NCI-H1694 treated with DMSO at 0.1 percent for 48 hours (cell line): ENCODE measurements around the gene GARIN1A.
"Not testable (repeated sequence)": the region's sequence is repeated elsewhere in the genome, so short reads cannot be mapped to it uniquely, and the experiment has no call there.

Experiments
- DNase-seq: peaks from one replicate; lab custom pipeline; 2025; lab: John Stamatoyannopoulos, UW

The GARIN1A gene

DNA sequence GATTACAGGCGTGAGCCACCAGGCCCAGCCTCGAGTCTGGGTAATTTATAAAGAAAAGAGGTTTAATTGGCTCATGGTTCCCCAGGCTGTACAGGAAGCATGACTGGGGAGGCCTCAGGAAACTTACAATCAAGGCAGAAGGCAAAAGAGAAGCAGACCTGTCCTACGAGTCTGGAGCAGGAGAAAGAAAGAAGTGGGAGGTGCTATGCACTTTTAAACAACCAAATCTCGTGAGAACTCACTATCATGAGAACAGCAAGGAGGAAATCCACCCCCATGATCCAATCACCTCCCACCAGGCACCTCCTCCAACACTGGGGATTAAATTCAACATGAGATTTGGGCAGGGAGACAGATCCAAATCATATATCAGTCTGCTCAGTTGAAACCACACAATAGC, 11.6 kb downstream of the GARIN1A start:
- not testable (repeated sequence) for DNase-seq

DNA sequence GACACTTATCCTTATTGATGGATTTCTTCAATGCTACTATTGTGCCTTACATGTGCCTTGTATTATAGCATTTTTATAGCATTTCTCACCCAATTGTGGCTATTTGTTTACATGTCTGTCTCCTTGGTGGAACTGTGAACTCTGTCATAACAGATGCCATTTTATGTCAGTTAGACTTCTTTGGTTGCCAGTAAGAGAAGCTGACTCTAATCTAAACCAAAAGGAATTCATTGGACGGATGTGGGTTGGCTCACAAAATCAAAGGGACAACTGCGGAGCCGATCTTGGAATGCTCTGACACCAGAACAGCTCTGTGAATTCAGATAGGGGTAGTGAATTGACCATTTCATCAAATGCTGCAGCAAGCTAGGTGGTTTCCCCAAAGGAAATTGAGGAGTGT, 15.0 kb downstream of the GARIN1A start:
- DNase-seq, result no peak

DNA sequence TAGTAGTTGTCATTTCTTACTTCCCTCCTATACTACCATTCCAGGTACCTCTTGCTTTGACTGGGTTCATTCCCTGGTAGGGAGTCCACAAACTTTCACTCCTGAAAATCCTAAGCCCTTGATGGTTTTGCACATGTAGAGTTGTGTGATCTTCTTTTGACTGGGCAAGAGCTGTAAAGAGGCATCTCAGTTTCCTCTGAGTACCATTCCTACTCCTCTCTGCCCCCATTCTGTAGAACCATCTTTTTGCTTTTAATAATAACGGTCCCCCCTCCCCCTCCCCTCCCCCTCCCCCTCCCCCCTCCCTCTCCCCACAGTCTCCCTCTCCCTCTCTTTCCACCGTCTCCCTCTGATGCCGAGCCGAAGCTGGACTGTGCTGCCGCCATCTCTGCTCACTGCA, 16.4 kb downstream of the GARIN1A start:
- DNase-seq, result no peak

DNA sequence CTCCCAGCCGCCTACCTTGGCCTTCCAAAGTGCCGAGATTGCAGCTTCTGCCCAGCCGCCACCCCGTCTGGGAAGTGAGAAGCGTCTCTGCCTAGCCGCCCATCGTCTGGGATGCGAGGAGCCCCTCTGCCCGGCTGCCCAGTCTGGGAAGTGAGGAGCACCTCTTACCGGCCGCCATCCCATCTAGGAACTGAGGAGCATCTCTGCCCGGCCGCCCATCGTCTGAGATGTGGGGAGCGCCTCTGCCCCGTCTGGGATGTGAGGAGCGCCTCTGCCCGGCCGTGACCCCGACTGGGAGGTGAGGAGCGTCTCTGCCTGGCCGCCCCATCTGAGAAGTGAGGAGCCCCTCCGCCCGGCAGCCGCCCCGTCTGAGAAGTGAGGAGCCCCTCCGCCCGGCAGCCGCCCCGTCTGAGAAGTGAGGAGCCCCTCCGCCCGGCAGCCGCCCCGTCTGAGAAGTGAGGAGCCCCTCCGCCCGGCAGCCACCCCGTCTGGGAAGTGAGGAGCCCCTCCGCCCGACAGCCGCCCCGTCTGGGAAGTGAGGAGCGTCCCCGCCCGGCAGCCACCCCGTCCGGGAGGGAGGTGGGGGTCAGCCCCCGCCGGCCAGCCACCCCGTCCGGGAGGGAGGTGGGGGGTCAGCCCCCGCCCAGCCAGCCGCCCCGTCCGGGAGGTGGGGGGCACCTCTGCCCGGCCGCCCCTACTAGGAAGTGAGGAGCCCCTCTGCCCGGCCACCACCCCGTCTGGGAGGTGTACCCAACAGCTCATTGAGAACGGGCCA, 17.3 kb downstream of the GARIN1A start:
- DNase-seq, result not testable (repeated sequence)

DNA sequence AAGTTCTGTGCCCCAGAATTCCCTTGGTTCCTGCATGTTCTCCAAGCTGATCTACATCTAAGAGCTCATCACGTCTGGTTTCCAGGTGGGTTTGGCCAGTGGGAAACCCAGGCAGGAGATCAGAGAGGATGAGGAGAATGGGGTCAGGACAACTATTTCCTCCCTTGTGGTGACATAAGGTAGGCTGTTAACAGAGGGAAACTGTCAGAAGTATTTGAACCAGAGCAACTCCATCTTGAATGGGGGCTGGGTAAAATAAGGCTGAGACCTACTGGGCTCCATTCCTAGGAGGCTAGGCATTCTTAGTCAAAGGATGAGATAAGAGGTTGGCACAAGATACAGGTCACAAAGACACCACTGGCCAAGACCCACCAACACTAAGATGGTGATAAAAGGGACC, 19.1 kb downstream of the GARIN1A start:
- DNase-seq, result no peak

DNA sequence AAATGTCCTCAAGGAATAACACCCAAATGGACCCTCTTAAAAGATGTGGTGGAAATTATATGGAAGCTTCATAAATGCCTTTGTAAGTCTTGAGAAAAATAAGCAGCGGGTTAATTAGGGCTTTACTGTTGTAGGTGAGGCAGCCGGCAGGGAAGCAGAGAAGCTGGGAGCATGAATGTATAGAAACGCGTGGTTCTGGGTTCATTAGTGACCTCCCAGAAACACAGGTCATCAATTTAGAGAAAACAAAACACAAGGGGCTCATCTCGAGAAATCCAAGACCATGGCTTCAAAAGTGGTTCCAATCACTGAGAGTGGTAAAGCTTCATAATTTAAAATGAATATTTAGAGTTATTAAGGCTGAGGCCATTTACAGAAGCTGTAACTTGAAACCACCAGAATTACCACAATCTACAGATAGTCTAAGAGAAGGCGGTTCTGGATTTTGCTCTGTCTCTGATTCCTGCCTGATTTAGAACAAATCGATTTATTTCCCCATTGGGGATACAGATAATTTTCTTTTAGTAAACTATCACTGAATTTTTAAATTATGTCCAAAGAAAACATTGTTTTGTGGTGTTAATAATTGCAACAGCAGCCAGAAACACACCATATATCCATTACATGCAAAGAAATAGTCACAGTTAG, 20.7 kb downstream of the GARIN1A start:
- no peak for DNase-seq

DNA sequence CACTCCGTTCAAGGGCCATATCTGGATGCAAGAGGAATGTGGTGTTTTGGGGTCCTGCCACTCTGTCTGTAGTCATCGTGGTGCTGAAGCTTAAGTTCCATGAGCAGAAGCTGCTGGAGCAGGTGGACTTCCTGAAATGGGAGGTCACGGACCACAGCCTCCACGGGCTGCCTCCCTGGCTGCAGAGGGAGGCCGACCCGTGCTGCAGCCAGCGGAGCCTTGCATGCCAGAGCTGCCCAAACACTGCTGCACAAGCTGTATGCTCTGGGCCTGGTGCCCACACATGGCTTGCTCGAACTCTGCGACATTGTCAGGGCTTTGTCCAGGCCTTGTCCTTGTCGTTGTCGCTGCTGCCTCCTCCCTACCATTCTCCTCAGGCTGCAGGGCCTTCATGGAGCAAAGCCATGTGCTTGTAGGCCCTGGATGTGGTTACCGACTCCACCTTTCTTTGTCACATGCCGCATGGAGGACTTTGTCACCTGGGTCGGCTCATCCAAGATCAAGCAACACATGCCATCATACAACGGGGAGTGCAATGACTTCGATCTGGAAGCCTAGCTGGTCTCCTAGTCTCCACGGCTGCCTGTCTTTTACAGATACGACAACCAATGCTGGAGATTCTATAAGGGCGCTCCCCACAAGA, 21.4 kb downstream of the GARIN1A start:
- no peak for DNase-seq

DNA sequence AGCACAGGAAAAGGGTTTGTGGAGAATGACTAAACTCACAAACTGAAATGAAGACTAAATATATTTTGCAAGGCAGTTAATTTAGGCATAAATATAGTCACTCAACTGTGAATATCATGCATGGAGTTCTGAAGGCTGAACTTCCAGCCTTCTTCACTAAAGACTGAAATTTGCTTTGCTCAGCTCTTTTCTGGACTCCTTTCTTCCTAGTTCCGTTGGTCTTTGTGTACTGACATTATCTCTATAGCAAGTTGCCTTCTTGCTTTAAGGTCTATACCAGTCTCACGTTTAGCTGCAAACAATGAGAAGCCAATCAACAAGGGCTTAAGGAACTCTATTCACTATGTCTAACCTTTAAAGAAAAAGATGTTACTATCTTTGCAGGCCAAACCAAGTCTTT, 22.6 kb downstream of the GARIN1A start:
- no peak for DNase-seq

DNA sequence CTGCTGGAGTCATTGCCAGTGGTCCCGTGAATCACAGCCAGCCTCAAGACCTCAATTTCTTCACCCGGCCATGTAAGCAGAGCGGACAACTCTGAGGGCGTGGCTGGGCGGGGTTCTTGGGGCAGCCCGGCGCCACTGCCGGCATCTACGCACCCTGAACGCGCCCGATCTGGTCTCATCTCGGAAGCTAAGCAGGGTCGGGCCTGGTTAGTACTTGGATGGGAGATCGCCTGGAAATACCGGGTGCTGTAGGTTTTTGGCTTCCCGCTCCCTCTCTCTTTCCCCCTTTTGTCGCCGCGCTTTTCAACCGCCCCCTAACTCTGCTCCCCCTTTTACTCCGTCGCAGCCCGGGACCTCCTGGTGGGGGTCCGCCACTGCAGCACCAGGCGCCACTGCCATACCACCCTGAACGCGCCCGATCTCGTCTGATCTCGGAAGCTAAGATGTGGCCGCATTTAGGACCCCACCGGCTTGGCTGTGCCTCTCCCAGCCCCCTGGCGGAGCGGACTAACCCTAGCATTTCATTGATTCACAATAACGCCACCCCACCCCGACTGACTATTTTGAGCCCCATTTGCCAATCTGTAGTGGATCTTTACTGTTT, 25.3 kb downstream of the GARIN1A start:
- no peak for DNase-seq

DNA sequence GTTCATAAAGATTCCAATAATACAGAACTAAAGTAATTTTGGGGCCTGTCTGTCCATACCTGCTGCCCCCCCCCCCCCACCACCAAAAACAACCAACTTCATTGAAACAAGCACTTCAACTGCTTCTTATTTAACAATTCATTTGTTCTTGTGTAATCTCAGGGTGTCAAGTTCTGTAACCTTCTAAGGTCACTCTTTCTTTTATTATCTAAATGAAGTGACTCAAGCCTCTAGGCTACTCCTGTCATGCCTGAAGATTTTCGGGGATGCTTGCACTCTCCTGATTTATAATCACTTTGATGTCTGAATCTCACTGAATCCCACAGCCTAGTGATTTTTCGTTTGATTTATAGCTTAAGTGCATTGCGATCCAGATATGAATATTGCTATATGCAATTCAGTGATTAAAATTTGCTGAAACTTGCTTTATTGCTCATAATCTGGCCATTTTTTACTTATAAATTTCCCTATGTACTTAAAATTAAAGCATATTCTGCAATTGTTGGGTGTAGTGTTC, 27.2 kb downstream of the GARIN1A start:
- no peak for DNase-seq

DNA sequence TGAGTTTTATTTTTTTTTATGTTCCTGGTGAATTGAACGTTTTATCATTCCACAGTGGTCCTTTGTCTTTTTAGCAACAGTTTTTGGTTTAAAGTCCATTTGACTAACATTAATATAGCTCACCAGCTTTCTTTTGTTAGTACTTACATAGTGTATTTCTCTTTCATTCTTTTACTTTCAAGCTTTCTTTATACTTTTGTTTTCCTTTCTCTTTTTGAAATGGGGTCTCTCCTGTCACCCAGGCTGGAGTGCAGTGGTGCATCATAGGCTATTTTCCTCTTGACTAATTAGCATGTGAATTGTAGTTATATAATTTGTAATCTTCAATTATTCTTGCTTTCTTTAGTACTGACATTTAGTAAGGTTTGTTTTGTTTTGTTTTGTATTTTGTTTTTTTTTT, 27.8 kb downstream of the GARIN1A start:
- no peak for DNase-seq

DNA sequence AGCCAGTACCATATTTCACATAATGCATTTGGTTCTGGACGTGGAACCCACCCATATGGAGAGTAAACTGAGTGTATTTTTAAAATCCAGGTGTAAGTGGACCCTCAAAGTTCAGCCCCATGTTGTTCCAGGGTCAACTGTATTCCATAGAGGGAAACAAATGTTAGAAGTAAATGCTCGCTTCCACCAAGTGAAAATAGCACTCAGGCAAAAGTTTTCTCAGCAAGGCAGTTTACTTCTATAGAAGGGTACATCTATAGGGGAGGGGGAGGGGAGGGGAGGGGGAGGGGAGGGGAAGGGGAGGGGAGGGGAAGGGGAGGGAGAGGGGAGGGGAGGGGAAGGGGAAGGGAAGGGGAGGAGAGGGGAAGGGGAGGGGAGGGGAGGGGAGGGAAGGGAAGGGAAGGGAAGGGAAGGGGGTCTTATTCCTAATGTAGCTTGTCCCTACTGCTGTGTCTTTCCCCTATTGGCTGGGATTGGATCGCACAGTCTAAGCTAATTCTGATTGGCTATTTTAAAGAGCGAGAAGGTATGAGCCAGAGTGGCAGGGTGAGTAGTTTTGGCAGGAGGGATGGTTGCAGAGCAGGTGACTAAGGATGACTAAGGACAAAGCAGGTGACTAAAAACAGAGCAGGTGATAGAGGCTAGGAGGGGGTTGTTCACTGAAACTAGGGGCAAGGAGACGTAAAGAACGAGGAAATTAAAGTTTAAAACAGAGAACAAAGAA, 29.1 kb downstream of the GARIN1A start:
- DNase-seq, result no peak

DNA sequence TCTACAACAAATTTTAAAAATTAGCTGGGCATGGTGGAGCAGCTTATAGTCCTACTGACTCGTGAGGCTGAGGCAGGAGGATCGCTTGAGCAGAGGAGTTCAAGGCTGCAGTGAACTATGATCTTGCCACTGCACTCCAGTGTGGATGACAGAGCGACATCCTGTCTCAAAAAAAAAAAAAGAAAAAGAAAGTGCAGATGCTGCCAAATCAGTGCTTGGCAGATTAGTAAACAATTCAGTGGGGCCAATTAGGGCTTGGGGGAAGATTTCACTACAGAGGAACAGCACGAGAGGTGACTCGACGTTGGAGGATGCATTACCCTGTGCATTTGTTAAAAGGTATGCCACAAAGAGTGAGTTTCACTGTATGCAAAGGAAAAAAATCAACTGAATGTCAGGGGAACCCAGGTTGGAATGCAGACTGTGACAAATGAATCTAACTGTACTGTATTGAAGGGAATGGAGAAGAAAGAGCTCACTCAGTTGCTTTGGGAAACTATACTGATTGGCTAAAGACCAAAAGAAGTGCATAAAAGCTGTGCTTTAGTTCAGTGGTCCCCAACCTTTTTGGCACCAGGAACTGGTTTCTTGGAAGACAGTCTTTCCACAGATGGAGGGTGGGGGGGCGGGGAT, 31.6 kb downstream of the GARIN1A start:
- DNase-seq, result no peak

DNA sequence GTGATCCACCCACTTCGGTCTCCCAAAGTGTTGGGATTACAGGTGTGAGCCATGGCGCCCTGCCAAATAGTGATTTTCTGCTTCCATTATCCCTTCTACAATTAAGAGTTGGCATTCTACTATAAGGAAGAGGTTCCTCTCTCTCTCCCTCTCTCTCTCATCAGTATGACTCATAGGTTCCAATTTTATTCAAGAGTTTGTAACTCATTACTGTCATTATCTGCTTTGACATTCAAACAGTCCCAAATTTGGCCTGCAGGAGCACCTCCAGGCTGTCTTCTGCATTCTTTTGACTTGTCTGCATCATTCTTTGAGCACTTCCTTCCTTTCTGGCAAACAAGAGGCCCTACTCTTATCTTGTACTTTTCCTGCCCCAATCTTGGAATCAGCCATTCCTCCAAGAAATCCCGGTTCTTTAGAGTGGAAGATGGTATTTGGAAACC, 33.8 kb downstream of the GARIN1A start:
- no peak for DNase-seq

DNA sequence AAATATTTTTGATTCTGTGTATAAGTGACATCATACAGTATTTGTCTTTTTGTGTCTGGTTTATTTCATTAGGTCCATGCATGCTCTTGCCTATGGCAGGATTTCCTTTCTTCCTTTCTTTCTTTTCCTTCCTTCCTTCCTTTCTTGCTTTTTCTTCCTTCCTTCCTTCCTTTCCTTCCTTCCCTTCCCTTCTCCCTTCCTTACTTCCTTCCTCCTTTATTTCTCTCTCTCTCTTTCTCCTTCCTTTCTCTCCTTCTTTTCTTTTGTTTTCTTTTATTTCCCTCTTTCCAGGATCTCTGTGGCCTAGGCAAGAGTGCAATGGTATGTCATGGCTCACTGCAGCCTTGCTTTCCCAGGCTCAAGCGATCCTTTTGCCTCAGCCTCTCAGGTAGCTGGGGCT, 35.7 kb downstream of the GARIN1A start:
- DNase-seq, result no peak

DNA sequence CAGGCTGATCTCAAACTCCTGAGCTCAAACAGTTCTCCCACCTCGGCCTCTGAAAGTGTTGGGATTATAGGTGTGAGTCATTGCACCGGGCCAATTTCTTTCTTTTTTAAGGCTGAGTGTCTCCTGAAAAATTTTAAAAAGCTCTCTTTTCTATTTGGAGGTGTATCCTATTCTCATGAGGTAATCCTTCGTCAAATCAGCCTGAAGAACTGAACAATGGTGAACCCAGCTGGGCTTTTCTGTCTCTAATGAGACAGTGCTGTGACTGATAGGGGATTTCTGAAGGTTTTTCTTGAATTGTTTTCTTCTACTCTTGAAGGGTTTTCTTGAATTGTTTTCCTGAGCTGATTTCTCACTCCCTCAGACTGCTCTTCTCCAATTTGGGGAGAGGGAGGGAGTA, 36.1 kb downstream of the GARIN1A start:
- DNase-seq, result no peak

DNA sequence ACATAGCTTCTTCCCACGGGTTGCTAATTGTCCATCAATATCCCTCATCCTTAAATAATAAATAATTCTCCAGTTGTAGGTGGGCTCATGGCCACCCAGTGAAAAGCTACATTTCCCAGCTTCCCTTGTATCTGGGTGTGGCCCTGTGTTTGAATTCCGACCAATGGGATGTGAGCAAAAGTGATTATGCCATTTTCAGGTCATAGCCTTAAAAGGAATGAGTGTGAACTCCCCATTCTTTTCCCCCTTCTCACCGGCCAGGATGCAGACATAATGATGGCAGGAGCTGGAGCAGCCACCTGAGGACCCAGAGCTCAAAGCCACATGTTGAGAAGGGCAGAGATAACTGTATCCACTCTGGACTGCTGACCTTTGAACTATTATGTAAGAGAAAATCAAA, 36.7 kb downstream of the GARIN1A start:
- no peak for DNase-seq

DNA sequence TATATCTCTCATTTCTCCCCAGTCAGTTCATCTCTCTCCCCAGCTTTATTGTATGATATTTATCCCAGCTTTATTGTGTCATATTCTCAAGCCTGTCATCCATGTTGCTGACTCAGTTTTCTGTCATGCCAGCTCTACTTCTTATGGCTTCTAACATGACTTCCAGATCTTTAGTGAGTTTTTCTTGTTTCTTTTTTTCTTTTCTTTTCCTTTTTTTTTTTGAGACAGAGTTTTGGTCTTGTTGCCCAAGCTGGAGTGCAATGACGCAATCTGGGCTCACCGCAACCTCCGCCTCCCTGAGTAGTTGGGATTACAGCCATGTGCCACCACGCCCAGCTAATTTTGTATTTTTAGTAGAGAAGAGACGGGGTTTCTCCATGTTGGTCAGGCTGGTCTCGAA, 38.4 kb downstream of the GARIN1A start:
- no peak for DNase-seq

DNA sequence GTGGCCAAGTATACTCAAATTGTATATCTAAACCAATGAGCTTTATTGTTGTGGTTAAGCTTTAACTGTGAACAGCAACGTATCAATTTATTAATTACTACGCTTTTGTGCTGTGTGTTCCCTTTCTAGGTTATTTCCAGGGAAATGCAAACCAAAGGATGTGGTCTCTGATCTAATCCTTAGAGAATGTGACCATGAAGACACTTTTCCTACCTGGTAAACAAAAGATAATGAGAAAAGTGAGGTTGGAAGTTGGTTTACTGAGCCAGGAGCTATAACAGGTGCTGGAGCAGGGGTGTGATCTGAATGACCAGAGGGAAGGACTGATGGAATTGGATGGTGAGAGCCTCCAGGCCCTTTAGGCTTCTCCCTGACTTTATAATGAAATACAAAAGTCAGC, 41.7 kb downstream of the GARIN1A start:
- no peak for DNase-seq

DNA sequence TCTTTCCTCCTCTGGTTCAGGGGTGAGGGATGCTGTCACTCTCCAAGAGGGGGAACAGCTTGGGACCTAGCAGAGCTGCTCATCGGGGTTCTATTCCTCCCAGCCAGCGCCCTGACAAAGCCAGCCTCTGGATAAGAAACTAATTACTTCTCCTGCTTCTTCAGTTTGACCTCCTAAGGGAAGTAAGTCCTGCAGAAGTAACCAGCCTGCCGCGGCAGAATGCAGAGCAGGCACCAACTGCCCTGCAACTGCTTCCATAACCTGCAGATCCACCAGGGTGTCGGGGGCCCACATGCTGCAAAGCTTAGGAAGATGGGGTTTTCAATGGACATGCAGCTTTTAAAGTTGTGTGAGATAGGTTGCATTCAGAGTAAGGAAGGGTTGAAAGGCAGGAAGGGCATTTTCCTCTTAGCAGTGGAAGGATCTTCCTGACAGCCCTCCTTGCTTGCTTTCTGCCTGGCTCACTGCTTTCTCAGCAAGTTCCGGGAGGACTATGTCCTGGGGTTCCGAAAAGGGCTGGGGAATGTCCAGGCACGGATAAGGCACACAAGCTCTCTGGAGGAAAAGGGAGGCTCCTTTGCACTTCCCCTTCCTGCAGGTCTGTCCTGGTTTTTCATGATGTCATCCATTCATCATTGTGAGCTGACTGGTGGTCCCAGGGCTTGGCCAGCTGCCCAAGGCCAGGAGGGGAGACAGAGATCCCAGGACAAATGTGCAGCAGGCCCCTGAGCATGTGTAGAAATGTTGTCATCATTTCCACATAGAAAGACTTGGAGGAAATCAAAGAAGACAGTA, 42.8 kb downstream of the GARIN1A start:
- no peak for DNase-seq
